Nephron progenitor cell (in vitro differentiated cells): ENCODE data around the gene RAPGEF4.

ENCODE experiments used
- DNase-seq: peaks from one replicate; pipeline ENCODE4 v3.0.0; 2021
- H3K27ac Mint-ChIP-seq: 2 replicates; pipeline ENCODE4 v1.8.0; 2021; ENCODE audit warnings: mild to moderate bottlenecking, moderate library complexity, mixed read lengths
- H3K27me3 Mint-ChIP-seq: 2 replicates; pipeline ENCODE4 v1.8.0; 2021; ENCODE audit warnings: mild to moderate bottlenecking, low read depth, mixed read lengths; ENCODE audit not compliant: poor library complexity
- H3K36me3 Mint-ChIP-seq: 2 replicates; pipeline ENCODE4 v1.8.0; 2021; ENCODE audit warnings: low read depth, mixed read lengths
- H3K4me1 Mint-ChIP-seq: 2 replicates; pipeline ENCODE4 v1.8.0; 2021; ENCODE audit warnings: mixed read lengths
- H3K4me3 Mint-ChIP-seq: 2 replicates; pipeline ENCODE4 v1.8.0; 2021; ENCODE audit warnings: mild to moderate bottlenecking, moderate library complexity, mixed read lengths
- H3K9me3 Mint-ChIP-seq: 2 replicates; pipeline ENCODE4 v1.8.0; 2021; ENCODE audit warnings: mild to moderate bottlenecking, moderate library complexity, mixed read lengths
- CTCF ChIP-seq: fragments of 200-600 bp; sonication (generic); IDR thresholded peaks from 2 replicates; pipeline ENCODE4 v1.5.0; 2021; ENCODE audit warnings: antibody characterized with exemption

RAPGEF4 gene

DNA sequence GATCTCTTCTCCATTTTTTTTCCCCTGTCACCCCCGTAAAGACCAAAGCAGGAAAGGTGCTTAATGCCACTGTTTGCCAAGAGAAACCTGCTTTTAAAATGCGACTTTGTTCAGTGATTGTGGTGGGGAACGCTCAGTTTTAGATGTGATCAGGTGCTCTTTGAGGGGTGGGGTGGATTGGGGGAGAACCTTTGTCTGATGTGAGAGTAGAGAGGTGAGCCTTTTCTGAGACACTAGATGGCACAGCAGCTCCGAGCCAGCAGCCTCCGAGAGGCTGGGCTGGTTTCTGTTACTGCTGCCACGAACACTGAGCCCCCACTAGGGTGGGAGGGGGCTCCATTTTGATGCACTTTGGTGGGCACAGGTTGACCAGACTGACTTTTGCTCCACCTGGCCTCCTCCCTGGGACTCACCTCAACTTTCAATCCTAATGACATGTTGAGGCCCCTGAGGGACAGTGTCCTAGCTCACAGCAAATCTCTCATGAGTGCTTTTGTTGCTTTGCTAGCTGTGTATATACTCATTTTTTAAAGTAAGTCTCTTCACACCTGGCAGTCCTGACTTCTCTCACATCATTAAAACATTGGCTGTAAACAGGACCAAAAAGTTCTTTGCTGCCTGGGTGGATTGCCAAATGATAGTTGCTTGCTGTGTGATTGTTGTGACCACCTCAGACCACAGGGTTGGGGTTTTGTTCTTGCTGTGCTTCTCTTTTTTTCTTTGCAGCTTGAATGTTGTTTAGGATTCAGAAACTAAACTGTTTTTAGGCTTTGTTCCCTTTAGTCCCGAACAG, 241.8 kb downstream of the RAPGEF4 start:
- no peak for TF ChIP-seq CTCF
- Mint-ChIP-seq H3K4me1 (peaks cover 37% of the 10 kb centered on the region), H3K27me3 (peaks cover 10% of the 10 kb centered on the region), H3K4me3 (no peak overlapping the region), H3K27ac (no peak overlapping the region), H3K9me3 (no peaks in the 10 kb centered on the region), H3K36me3 (no peaks in the 10 kb centered on the region)
- no peak for DNase-seq

GRCh38 chr2:172978063-172978383, 242.4 kb downstream of the RAPGEF4 start:
- no peak for TF ChIP-seq CTCF
- Mint-ChIP-seq H3K36me3 (no peaks in the 10 kb centered on the region), H3K27ac (no peak overlapping the region), H3K27me3 (peaks cover 10% of the 10 kb centered on the region), H3K4me1 (peaks cover 37% of the 10 kb centered on the region), H3K9me3 (no peaks in the 10 kb centered on the region), H3K4me3 (no peak overlapping the region)
- no peak for DNase-seq

DNA sequence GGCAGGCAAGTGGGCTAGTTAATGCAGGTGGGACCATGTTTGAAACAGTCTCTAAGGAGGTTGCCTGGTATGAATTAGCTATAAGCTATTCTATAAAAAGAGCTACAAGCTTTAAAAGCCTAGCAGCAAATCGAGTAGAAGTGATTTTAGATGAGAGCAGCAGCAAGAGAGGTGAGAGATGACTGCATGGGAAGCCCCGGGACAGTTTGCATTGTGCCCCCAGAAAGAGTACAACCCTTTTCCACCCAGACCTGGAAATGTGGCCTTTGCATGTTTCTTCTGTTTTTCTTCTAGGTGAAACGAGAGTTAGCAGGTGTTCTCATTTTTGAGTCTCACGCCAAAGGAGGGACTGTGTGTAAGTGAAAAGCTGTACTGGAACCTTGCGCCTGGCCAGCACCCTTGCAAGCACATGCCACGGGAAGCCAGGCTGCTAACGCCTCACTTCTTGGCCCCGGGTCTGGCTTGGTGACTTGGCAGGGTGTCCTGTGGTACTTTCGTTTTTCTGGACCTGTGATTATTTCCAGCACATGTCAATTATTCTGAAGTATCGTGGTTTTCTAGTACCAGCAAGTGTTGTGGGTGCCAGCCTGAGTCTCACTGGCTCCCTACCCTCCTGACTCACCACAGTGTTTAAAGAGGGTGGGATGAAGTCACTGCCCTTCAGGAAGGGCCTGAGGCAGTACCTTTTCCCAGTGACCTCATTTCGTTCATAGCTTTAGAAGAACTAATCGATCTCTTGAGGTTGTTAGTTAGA, 249.7 kb downstream of the RAPGEF4 start:
- DNase-seq = no peak

DNA sequence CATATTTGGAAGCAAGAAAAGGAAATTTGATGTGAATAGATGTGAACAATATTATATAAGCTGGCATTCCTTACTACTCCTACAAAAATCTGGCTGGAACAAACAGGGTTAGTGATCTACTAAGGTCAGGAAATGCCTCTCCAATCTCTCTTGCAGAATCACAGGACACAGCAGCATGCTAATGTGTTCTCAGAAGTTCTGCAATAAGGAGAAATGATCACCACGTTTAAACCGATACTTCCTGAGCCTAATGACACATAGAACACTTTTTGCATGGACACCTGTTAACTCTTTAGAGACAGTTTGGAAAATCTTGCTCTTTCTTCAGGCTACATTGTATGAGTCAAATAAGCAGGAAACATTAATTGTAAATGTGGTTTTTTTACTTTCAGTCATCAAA, 250.4 kb downstream of the RAPGEF4 start:
- TF ChIP-seq CTCF = no peak
- Mint-ChIP-seq H3K27me3 (peaks cover 8% of the 10 kb centered on the region), H3K36me3 (no peaks in the 10 kb centered on the region), H3K9me3 (no peaks in the 10 kb centered on the region), H3K27ac (no peak overlapping the region), H3K4me1 (no peaks in the 10 kb centered on the region), H3K4me3 (no peak overlapping the region)
- DNase-seq = no peak

More for the DNA sequence above, 249.7 kb downstream of the RAPGEF4 start:
- TF ChIP-seq CTCF = no peak
- Mint-ChIP-seq H3K27ac (no peak overlapping the region), H3K27me3 (peaks cover 7% of the 10 kb centered on the region), H3K36me3 (no peaks in the 10 kb centered on the region), H3K4me1 (no peaks in the 10 kb centered on the region), H3K9me3 (no peaks in the 10 kb centered on the region), H3K4me3 (no peak overlapping the region)

DNA sequence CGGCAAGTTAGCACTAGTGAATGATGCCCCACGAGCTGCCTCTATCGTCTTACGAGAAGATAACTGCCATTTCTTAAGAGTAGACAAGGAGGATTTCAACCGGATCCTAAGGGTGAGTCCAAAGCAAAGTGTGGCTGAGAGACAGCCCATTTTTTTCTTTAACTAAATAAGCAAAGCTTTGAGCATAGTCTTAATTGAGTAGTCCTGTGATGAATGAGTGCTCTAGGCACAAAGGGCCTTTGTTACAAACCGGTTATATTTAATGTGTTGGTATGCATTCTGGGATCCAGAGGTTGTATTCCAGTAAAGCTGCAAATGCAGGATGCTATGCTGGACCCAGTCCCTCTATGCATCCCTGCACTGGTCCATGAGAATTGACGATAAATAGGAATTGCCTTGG, 253.1 kb downstream of the RAPGEF4 start:
- DNase-seq = no peak
- Mint-ChIP-seq H3K4me1 (no peaks in the 10 kb centered on the region), H3K36me3 (no peaks in the 10 kb centered on the region), H3K27ac (no peak overlapping the region), H3K27me3 (peaks cover 10% of the 10 kb centered on the region), H3K9me3 (no peaks in the 10 kb centered on the region), H3K4me3 (no peak overlapping the region)
- no peak for TF ChIP-seq CTCF
